ENCODE results near the gene ZNF566. TPM values are rescaled to one million over a fixed set of nuclear protein-coding genes. Genes with fewer than 3 reads are reported as not detected.
"Not testable (repeated sequence)": the region's sequence is repeated elsewhere in the genome, so short reads cannot be mapped to it uniquely, and the experiment has no call there.

ZNF566 gene
- total RNA-seq, 2 experiments from 2014 or later: 4.7 to 5.9 TPM

- peaks cover 27% of the 10 kb centered on the region for H3K9me3 Mint-ChIP-seq (ENCODE audit: low read depth)
- intact Hi-C loops (cut with DNase I, micrococcal nuclease): no loop called here
- H3K36me3 Mint-ChIP-seq (ENCODE audit: low read depth): peaks cover 6% of the 10 kb centered on the region
- H3K4me1 Mint-ChIP-seq: no peaks in the 10 kb centered on the region
- ATAC-seq: no peak
- ChIA-PET CTCF (no interaction called here), POLR2A (no interaction called here)
- no peak overlapping the region for H3K4me3 Mint-ChIP-seq
- no peak overlapping the region for H3K27ac Mint-ChIP-seq
- no peak for DNase-seq
- no peaks in the 10 kb centered on the region for H3K27me3 Mint-ChIP-seq
Observed at GRCh38 chr19:36497001-36497400, 7.6 kb upstream of the ZNF566 start.

- CTCF ChIA-PET: interaction anchor here (1.0 kb wide), 1 partner anchor 419 kb away, joined by 3 read pairs; no protein-coding TSS in a partner anchor
- H3K4me3 Mint-ChIP-seq, ATAC-seq, POLR2A ChIA-PET, H3K27ac Mint-ChIP-seq, H3K27me3 Mint-ChIP-seq: not testable (repeated sequence)
- intact Hi-C loops (cut with DNase I, micrococcal nuclease): loop anchor here in 1 of 2 experiments (2.0 kb wide), 1 partner anchor 302 kb away; no protein-coding TSS in a partner anchor
- Mint-ChIP-seq H3K9me3 (ENCODE audit: low read depth) (peaks cover 19% of the 10 kb centered on the region), H3K36me3 (ENCODE audit: low read depth) (peaks cover 11% of the 10 kb centered on the region), H3K4me1 (peaks cover 17% of the 10 kb centered on the region)
- DNase-seq: peak; percentile 64
Observed at GRCh38 chr19:36492689-36493453, 3.5 kb upstream of the ZNF566 start.

GRCh38 chr19:36490846-36491245, 1.5 kb upstream of the ZNF566 start:
- H3K27me3 Mint-ChIP-seq; ATAC-seq; intact Hi-C loops (cut with DNase I, micrococcal nuclease); POLR2A ChIA-PET; DNase-seq; H3K27ac Mint-ChIP-seq; CTCF ChIA-PET: not testable (repeated sequence)
- Mint-ChIP-seq H3K9me3 (ENCODE audit: low read depth) (peaks cover 19% of the 10 kb centered on the region), H3K36me3 (ENCODE audit: low read depth) (peaks cover 18% of the 10 kb centered on the region), H3K4me3 (peak overlapping the region; percentile 86), H3K4me1 (peaks cover 24% of the 10 kb centered on the region)

GRCh38 chr19:36489920-36490415, 607 bp upstream of the ZNF566 start:
- H3K36me3 Mint-ChIP-seq (ENCODE audit: low read depth): peaks cover 20% of the 10 kb centered on the region
- peak overlapping the region; percentile 98 for H3K27ac Mint-ChIP-seq
- H3K27me3 Mint-ChIP-seq: no peaks in the 10 kb centered on the region
- intact Hi-C loops (cut with DNase I, micrococcal nuclease): loop anchor here (1.0 to 10.0 kb wide), 22 partner anchors 38 to 1289 kb away; partner anchors contain the start of genes ZFP14 (in 2 of the 2), ZFP82 (in 2 of the 2), ZNF260 (in 2 of the 2) and ZNF565 (in 2 of the 2)
- peak; percentile 47 for ATAC-seq
- H3K4me3 Mint-ChIP-seq: peak overlapping the region; percentile 86
- H3K4me1 Mint-ChIP-seq: peaks cover 24% of the 10 kb centered on the region
- POLR2A ChIA-PET: interaction anchor here (0.6 to 2.0 kb wide), 7 partner anchors 31 to 462 kb away, joined by 3 to 17 read pairs (median 5); partner anchors contain the start of genes ZNF146, ZNF260, ZNF345 and ZNF382
- peak; percentile 83 for DNase-seq
- H3K9me3 Mint-ChIP-seq (ENCODE audit: low read depth): peaks cover 20% of the 10 kb centered on the region
- CTCF ChIA-PET: interaction anchor here (1.0 to 1.3 kb wide), 2 partner anchors 17 to 276 kb away, joined by 3 to 4 read pairs; partner anchors contain the start of gene ZNF565

- Mint-ChIP-seq H3K27ac (peak overlapping the region; percentile 98), H3K9me3 (ENCODE audit: low read depth) (peaks cover 18% of the 10 kb centered on the region), H3K27me3 (no peaks in the 10 kb centered on the region), H3K4me1 (peaks cover 24% of the 10 kb centered on the region), H3K36me3 (ENCODE audit: low read depth) (peaks cover 29% of the 10 kb centered on the region), H3K4me3 (peak overlapping the region; percentile 86)
- DNase-seq (peak; percentile 74), ATAC-seq (peak; percentile 42)
- POLR2A ChIA-PET: interaction anchor here (0.5 to 2.0 kb wide), 8 partner anchors 24 to 362 kb away, joined by 3 to 17 read pairs (median 4); partner anchors contain the start of genes ZNF146, ZNF260, ZNF345 and ZNF382
- intact Hi-C loops (cut with DNase I, micrococcal nuclease): loop anchor here (1.0 to 10.0 kb wide), 22 partner anchors 40 to 1291 kb away; partner anchors contain the start of genes ZFP14 (in 2 of the 2), ZFP82 (in 2 of the 2), ZNF260 (in 2 of the 2) and ZNF565 (in 2 of the 2)
- CTCF ChIA-PET: interaction anchor here (1.0 to 1.3 kb wide), 2 partner anchors 16 to 274 kb away, joined by 3 to 4 read pairs; partner anchors contain the start of gene ZNF565
Observed at GRCh38 chr19:36488846-36489117, 579 bp downstream of the ZNF566 start.

GRCh38 chr19:36488118-36488845, 1.1 kb downstream of the ZNF566 start:
- CTCF ChIA-PET: interaction anchor here (0.6 kb wide), 1 partner anchor 420 kb away, joined by 5 read pairs; no protein-coding TSS in a partner anchor
- Mint-ChIP-seq H3K27me3 (no peaks in the 10 kb centered on the region), H3K4me3 (peak overlapping the region; percentile 86), H3K4me1 (peaks cover 24% of the 10 kb centered on the region), H3K36me3 (ENCODE audit: low read depth) (peaks cover 34% of the 10 kb centered on the region), H3K9me3 (ENCODE audit: low read depth) (peaks cover 20% of the 10 kb centered on the region), H3K27ac (peak overlapping the region; percentile 98)
- POLR2A ChIA-PET: interaction anchor here (0.5 to 2.0 kb wide), 5 partner anchors 23 to 362 kb away, joined by 3 to 17 read pairs (median 5); partner anchors contain the start of genes ZNF146, ZNF260, ZNF345 and ZNF382
- no peak for ATAC-seq
- DNase-seq: peak; percentile 14
- intact Hi-C loops (cut with DNase I, micrococcal nuclease): loop anchor here (2.0 to 10.0 kb wide), 6 partner anchors 111 to 883 kb away; partner anchors contain the start of genes ZFP14 (in 1 of the 2) and ZNF527 (in 1 of the 2)

GRCh38 chr19:36483653-36484052, 5.7 kb downstream of the ZNF566 start:
- no peak for ATAC-seq
- ChIA-PET CTCF (interaction anchor here (1.3 kb wide), 1 partner anchor 9 kb away, joined by 4 read pairs; no protein-coding TSS in a partner anchor), POLR2A (no interaction called here)
- H3K27me3 Mint-ChIP-seq: no peaks in the 10 kb centered on the region
- no peak overlapping the region for H3K27ac Mint-ChIP-seq
- H3K9me3 Mint-ChIP-seq (ENCODE audit: low read depth): peaks cover 25% of the 10 kb centered on the region
- intact Hi-C loops (cut with DNase I, micrococcal nuclease): loop anchor here in 1 of 2 experiments (10.0 kb wide), 1 partner anchor 359 kb away; no protein-coding TSS in a partner anchor
- no peak overlapping the region for H3K4me3 Mint-ChIP-seq
- H3K4me1 Mint-ChIP-seq: peaks cover 15% of the 10 kb centered on the region
- no peak for DNase-seq
- H3K36me3 Mint-ChIP-seq (ENCODE audit: low read depth): peaks cover 58% of the 10 kb centered on the region

GRCh38 chr19:36482876-36483275, 6.5 kb downstream of the ZNF566 start:
- H3K27me3 Mint-ChIP-seq: no peaks in the 10 kb centered on the region
- H3K36me3 Mint-ChIP-seq (ENCODE audit: low read depth): peaks cover 62% of the 10 kb centered on the region
- intact Hi-C loops (cut with DNase I, micrococcal nuclease): loop anchor here in 1 of 2 experiments (10.0 kb wide), 1 partner anchor 358 kb away; no protein-coding TSS in a partner anchor
- peaks cover 7% of the 10 kb centered on the region for H3K4me1 Mint-ChIP-seq
- DNase-seq (no peak), ATAC-seq (no peak)
- no peak overlapping the region for H3K4me3 Mint-ChIP-seq
- no peak overlapping the region for H3K27ac Mint-ChIP-seq
- ChIA-PET CTCF (interaction anchor here (0.7 to 1.1 kb wide), 2 partner anchors 9 to 11 kb away, joined by 3 read pairs; no protein-coding TSS in a partner anchor), POLR2A (interaction anchor here (0.8 kb wide), 1 partner anchor 64 kb away, joined by 3 read pairs; no protein-coding TSS in a partner anchor)
- H3K9me3 Mint-ChIP-seq (ENCODE audit: low read depth): peaks cover 26% of the 10 kb centered on the region

GRCh38 chr19:36460046-36460445, 29.3 kb downstream of the ZNF566 start:
- no peak for ATAC-seq
- intact Hi-C loops (cut with DNase I, micrococcal nuclease): no loop called here
- no peak overlapping the region for H3K27ac Mint-ChIP-seq
- no peaks in the 10 kb centered on the region for H3K27me3 Mint-ChIP-seq
- peaks cover 67% of the 10 kb centered on the region for H3K36me3 Mint-ChIP-seq (ENCODE audit: low read depth)
- POLR2A ChIA-PET: no interaction called here
- H3K4me1 Mint-ChIP-seq: no peaks in the 10 kb centered on the region
- peaks cover 35% of the 10 kb centered on the region for H3K9me3 Mint-ChIP-seq (ENCODE audit: low read depth)
- DNase-seq: no peak
- no peak overlapping the region for H3K4me3 Mint-ChIP-seq
- CTCF ChIA-PET: no interaction called here

GRCh38 chr19:36456831-36457230, 32.5 kb downstream of the ZNF566 start:
- Mint-ChIP-seq H3K27me3 (no peaks in the 10 kb centered on the region), H3K9me3 (ENCODE audit: low read depth) (peaks cover 47% of the 10 kb centered on the region), H3K4me1 (no peaks in the 10 kb centered on the region), H3K36me3 (ENCODE audit: low read depth) (peaks cover 79% of the 10 kb centered on the region), H3K27ac (no peak overlapping the region), H3K4me3 (no peak overlapping the region)
- no peak for ATAC-seq
- ChIA-PET POLR2A (no interaction called here), CTCF (no interaction called here)
- intact Hi-C loops (cut with DNase I, micrococcal nuclease): no loop called here
- no peak for DNase-seq

Measured in activated CD4-positive, alpha-beta T cell treated with anti-CD3 and anti-CD28 coated beads for 36 hours (primary cell).